NT2/D1 (cell line): ENCODE data around the gene GAP43.

ENCODE experiments used
- SUZ12 ChIP-seq: IDR thresholded peaks from 2 replicates; pipeline ENCODE4 v1.6.1; 2011; ENCODE audit not compliant: insufficient read length, insufficient read depth; ENCODE audit errors: extremely low read depth
- YY1 ChIP-seq: IDR thresholded peaks from 2 replicates; pipeline ENCODE4 v1.6.1; 2011; ENCODE audit not compliant: insufficient read length, insufficient read depth
- ZNF274 ChIP-seq: IDR thresholded peaks from 2 replicates; pipeline ENCODE4 v1.6.1; 2011; ENCODE audit warnings: mild to moderate bottlenecking, low read depth, low read length

DNA sequence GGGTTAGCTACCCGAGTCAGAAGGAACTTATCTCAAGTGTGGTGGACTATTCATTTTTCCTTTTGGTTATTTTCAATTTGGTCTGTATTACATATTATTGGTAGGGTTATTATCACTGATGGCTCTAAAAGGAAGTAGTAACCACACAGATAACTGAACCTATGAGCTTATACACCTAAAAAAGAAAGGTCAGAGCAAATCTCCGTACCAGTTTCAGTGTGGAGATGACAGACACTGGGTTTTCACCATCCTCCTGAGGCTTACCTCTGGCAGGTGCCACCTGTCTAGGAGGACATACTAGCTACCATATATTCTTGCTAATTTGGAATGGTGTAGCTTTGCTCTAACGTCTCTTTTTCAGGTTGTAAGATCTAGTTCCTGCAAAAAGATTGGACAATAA, 10.2 kb downstream of the GAP43 start:
- no peak for TF ChIP-seq YY1
- no peak for TF ChIP-seq ZNF274
- TF ChIP-seq SUZ12, result no peak
